GM21447 (cell line): Measurements from ENCODE around the gene OR2A42.
"Not testable (repeated sequence)": the region's sequence is repeated elsewhere in the genome, so short reads cannot be mapped to it uniquely, and the experiment has no call there.

Source experiments
- ATAC-seq: cut with Tn5 transposase; IDR thresholded peaks from one replicate; pipeline ENCODE4 v1.9.1; 2021; ENCODE audit not compliant: unreplicated experiment

OR2A42 gene

GRCh38 chr7:144239365-144239764 is at the start of gene OR2A42:
OR2A42 (minus strand) TSS chr7:144239605; CDS start chr7:144232843, 6,762 bp downstream.
- not testable (repeated sequence) for ATAC-seq

DNA sequence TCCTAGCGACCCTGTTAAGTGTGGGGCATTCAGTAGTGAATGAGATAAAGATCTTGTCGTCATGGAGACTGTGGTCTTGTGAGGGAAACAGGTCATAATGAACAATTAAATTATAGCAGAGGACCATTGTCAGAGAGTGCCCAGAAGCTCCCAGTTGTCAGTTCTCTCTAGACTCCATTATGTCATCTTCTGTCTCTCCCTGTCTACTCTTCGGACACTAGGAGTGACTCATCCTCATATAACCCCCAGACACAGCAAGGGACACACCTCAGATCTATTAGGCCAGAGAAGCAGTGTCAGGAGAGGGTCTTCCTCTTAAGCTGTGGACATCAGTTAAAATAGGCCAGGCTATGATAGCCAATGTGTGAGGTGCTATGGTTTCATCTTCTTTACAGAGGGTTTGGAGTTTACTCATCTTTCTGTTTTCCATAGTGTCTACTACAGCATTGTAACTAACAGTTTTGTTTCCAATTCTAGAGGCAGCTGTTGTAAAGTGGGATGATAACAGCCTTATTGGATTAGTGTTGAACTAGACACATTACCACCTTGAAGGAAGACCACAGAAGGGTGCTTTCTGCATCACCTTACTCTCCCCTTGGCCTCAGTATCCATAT is 47.9 kb upstream of the OR2A42 start:
- not testable (repeated sequence) for ATAC-seq

- ATAC-seq: not testable (repeated sequence)
Measured at GRCh38 chr7:144283716-144284115, 44.3 kb upstream of the OR2A42 start.

GRCh38 chr7:144282490-144282889 is 43.1 kb upstream of the OR2A42 start:
- not testable (repeated sequence) for ATAC-seq

DNA sequence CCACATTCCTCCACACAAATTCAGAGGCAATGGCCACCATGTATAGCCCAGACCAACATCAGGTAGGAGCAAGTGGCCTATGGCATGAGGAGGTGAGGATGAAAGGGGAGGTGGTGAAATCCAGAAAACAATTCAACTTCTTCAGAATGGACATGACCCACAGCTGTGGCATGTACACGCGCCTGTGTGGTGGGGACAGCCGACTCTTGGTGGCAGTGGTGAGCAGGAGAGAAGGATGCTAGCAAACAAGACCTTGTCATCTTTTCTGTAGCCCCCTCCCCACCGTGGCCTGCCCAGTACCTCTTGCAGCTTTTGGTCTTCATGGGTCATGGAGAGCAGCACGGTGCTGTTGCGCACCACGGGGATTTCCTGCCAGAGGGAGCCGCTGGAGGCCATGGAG is 42.6 kb upstream of the OR2A42 start:
- ATAC-seq: not testable (repeated sequence)

- not testable (repeated sequence) for ATAC-seq
Measured at GRCh38 chr7:144280010-144280409, 40.6 kb upstream of the OR2A42 start.

GRCh38 chr7:144275281-144275680 is 35.9 kb upstream of the OR2A42 start:
- ATAC-seq: not testable (repeated sequence)

DNA sequence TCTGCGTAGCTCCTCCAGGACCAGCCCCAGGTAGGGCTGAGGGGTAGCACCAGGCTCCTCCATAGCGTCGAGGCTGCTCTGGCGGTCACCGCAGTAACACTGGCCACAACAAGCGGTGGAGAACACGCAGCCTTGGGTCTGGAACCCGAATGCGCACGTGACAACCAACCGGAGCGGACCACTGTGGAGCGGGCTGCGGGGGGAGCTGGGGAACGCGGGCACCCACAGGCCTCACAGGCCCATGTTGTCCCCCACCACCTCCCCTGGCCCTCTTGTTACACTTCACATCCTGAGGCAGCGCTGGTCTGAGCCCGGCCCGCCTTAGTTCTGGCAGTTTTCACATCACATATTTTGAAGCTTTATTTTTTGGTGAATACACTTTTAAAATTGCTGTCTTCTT is 29.8 kb upstream of the OR2A42 start, which contains the start of gene CTAGE8:
TSS of gene CTAGE8 (minus strand) at position 101 of the 400 bp plus-strand sequence. CDS start at position 63, 38 bp downstream.
- not testable (repeated sequence) for ATAC-seq

GRCh38 chr7:144264692-144265091 is 25.3 kb upstream of the OR2A42 start, which contains the start of gene OR2A7:
OR2A7 (minus strand) TSS chr7:144264792; CDS start chr7:144259628, 5,164 bp downstream.
- not testable (repeated sequence) for ATAC-seq

GRCh38 chr7:144262128-144262527 is 22.7 kb upstream of the OR2A42 start:
- not testable (repeated sequence) for ATAC-seq

DNA sequence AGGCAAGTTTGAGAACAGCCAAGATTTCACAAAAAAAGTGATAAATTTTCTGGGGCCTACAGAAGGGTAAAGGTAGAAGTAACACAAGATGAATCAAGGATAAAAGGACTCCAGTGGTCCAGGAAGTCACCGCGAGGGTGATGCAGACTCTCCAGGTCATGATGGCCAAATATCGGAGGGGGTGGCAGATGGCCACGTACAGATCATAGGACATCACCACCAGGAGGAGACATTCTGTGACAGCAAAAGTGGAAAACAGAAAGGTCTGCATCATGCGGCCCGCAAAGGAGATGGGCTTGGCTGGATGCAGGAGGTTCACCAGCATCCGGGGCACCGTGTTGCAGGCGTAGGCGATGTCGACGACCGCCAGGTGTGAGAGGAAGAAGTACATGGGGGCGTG is 19.7 kb upstream of the OR2A42 start:
- not testable (repeated sequence) for ATAC-seq

- no peak for ATAC-seq
Measured at GRCh38 chr7:144256112-144256511, 16.7 kb upstream of the OR2A42 start.

- ATAC-seq: no peak
Measured at GRCh38 chr7:144255471-144255897, 16.1 kb upstream of the OR2A42 start.

DNA sequence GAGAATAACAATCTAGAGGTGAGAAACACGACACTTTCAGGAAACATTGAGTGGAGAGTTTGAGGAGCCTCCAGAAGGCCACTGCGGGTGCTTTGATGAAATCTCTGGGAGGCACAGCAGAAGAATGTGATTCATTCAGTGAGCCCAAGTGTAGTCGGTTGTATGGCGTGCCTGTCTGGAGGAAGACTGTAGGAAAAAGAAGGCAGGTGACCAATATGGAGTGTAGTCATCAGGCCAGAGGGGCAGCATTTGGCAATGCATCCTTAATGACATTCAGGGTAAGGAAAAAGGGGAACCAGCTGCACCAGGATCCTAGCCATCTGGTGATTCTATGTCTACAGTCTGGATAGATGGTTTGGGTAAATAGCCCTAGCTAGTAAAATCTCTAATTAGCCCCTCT is 12.9 kb upstream of the OR2A42 start:
- ATAC-seq: not testable (repeated sequence)

GRCh38 chr7:144247674-144248330 is 8.4 kb upstream of the OR2A42 start:
- not testable (repeated sequence) for ATAC-seq

DNA sequence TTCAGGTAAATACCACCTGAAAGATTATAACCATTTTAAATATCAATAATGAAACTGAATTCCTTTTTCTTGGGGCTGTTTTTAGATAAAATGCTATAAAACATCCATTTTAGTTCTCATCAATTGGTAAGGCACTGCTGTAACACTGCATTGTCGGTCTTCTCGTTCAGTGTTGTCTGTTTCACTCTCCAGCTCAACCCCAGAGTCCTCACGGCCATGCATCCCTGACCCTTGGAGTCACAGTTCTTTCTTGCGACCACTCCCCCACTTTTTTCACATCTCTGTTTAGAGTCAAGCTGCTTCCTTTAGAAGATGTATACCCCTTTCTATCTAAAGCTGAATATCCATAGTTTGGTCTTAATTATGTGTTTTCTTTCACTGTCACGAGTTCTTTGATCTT is 7.6 kb upstream of the OR2A42 start:
- ATAC-seq: not testable (repeated sequence)

DNA sequence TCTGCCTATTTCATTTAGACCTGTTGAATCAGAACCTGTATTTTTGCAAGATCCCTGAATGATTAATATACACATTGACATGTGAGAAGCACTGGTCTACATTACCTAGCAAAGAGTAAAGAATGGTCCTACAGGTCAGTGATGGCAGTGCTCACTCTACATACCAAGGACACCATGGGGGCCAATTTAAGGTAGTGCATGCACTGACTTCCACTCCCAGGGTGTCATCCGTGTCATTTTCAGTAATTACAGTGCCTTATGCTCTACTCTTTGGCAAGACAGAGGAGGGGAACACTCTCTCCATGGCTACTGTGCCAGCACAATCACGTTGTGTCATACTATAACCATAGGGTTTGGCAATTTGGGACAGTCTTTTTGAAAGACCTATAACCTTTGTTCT is 6.0 kb upstream of the OR2A42 start:
- not testable (repeated sequence) for ATAC-seq

DNA sequence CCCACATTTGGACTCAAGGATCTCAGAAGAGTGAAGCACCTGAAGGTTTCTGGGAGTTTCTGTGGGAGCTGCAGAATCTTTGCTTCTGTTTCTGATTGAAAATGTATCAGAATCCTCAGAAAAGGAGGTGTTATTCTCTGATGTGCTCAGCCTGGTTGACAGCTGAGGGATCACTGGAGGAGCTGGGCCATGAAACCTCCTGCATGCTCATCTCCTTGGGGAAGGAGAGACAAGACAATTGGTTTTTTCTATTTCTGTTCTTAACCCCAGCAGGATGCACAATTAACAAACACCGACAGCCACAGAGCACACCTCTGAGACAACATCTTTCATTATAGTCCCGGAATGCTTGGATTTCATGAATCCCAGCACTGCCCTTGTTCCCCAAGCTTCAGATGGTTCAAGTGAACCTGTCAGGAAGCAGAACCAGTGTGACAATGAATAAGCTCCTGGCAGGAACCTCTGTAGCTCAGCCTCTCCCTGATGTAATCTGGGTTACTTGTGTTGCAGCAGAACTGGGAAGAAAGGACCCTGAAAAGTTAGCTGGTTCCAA is 799 bp downstream of the OR2A42 start:
- not testable (repeated sequence) for ATAC-seq

DNA sequence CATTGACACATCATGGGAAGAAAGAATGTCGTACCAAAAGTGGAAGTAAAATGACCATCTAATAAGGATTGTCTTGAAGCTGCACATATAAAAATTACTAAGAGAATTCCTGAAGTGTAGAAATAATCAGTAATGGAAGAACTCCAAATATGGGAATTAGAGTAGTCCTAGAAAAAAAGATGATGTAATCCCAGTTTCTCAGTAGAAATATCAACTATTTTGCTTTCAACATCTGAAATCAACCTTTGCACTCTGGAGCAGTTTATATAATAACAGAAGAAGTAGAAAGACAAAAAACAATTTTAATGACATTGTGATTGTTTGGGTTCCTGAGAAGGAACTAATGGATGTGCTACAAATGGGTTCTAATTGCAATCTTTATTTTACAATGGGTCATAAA is 6.4 kb downstream of the OR2A42 start:
- ATAC-seq: not testable (repeated sequence)

DNA sequence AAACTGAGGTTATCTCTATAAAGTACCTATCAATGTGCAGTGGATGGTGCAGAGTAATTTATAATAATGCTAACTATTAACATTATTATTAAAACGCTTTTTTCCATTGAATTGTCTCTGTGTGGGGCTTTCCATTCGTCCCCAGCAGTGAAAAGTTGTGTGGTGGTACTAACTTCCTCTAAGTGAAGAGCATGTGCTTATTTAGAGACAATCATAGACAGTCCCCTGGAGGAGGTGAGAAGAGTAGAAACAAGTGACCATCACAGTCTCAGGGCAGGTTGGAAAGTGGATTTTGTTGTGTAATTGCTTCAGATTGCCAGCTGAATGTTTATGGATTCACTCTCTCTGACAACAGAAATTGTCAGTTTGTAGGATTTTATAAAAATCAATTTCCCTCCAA is 8.4 kb downstream of the OR2A42 start:
- not testable (repeated sequence) for ATAC-seq

DNA sequence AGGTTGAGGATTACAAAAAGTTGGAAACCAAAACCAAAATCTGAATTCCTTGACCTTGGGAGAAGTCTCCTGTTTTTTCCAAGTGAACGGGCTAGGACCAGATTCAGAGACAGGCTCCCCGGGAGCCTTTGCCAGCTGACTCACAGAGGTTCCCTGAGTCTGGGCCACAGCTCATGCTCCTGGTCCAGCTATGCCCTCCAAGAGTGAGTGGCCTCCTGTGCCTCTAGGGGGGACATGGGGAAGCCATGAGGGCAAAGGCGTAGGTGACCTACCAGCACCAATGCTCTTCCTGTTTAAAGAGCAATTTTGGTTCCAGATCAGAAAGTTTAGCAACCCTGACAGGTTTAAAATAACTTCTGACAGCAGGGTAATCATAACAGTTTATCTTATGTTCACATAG is 10.6 kb downstream of the OR2A42 start:
- not testable (repeated sequence) for ATAC-seq

- ATAC-seq: not testable (repeated sequence)
Measured at GRCh38 chr7:144226866-144227265, 12.5 kb downstream of the OR2A42 start.
